Astrocyte of the hippocampus (primary cell): ENCODE data around the gene NTN3.

Experiments used
- DNase-seq: peaks from one replicate; pipeline ENCODE4 v3.0.0; 2011; ENCODE audit warnings: low read depth, low spot score

The NTN3 gene

DNA sequence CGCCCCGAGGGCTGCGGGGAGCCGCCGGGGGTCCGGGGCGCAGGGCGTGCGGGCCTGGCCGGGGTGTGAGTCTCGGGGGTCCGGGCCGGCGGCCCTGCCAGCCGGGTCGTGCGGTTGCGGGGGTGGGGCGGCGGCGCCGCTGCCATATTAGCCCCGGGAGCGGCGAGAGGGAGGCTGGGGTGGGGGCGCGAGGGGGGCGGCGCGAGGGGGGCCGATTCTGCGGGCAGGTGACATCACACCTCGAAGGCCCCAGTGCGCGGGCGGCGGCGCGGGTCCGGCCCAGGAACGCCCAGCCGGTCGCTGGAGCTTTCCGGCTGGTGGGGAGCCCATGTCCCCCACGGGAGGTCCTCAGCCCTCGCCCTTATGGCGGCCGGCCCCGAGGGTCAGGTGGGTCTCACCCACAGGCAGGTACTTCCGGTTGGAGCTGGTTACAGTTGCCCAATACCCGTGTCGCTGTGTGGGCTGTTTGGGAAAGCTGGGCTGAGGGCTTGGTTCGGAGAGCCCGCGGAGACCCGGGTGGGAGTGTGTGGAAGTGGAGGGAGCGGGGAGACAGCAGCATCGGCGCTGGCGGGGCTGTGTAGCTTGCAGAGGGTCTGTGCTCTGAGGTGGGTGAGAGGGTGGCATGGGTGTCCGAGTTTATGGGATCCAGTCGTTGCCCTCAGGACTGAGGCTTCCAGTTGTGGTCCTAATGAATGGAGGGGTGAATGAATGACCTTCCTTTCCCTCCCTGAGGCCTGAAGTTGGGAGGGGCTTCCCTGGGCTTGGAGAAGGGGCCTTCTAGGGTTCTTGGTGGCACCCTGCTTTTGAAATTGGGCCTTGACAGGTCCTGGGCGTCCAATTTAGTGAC, 43.5 kb downstream of the NTN3 start:
- peak; percentile 38 for DNase-seq

DNA sequence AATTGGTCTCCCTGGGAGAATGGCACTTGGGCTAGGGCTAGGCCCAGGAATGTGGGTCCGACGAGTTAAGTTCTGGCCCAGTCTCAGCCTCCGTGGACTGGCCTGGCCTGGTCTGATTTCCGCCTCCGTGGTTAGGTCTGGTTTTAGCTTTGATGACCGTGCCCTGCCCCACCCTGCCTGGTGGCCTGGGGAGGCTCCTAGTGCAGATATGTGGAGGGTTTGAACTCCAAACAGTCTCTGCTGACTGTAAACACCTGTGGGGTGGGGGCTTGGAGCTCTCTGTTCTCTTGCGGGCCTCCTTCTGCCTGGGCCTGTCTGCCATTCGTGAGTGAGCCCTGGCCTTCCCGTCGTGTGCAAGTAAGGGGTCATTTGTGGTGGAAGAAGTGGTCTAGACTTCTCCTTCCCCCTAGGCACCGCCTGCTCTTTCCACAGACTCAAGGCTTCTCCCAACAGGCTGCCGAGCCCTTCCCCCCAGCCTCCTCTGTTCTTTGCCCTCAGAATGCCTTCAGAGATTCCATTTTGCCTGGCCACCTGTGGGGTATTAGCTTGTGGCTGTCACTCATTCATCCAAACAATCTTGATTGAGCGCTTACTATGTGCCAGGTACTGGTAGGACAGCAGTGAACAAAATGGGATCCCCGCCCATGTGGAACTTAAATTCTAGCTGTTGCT, 44.2 kb downstream of the NTN3 start:
- no peak for DNase-seq

- DNase-seq = no peak
Observed at GRCh38 chr16:2516391-2517240, 45.5 kb downstream of the NTN3 start.

DNA sequence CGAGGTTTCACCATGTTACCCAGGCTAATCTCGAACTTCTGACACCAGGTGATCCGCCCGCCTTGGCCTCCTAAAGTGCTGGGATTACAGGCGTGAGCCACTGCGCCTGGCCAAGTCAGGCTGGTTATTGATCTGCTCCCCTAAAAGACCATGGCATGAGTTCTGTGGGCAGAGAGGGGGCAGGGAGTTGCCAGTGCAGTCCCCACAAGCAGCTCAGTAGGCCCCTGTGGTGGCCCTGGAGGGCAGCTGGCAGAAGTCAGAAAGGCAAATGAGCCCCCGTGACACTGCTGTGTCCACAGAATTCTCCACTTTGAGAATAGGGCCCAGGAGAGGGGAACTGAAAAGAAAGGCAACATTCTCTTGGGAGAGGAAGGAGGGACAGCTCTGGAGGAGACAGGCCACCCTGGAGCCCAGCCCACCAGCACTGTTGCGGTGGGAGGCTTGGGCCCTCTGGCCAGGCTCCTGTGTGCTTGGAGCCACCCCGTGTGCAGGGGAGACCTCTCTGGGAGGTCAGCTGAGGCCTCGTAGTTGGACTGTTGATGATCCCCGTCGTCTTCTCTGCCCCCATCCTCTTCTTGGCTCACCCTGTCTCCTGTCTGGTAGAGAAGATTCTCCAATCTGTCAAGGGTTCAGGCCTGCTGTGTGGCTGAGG, 47.0 kb downstream of the NTN3 start:
- no peak for DNase-seq

GRCh38 chr16:2518823-2519710, 48.0 kb downstream of the NTN3 start:
- DNase-seq = no peak

DNA sequence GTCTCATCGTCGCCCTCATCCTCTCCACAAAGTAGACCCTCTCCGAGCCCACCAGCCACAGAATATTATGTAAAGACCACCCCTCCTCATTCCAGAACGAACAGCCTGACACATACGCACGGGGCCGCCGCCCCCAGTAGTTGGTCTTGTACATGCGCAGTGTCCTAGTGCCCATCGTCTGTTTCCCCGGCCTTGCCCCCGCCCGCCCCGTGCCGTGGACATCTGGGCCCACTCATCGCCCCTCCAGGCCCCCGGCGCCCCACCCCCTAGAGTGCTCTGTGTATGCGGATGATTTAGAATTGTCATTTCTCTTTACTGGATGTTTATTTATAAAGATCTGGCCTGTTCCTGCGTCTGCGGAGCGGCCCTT, 48.6 kb downstream of the NTN3 start:
- no peak for DNase-seq

DNA sequence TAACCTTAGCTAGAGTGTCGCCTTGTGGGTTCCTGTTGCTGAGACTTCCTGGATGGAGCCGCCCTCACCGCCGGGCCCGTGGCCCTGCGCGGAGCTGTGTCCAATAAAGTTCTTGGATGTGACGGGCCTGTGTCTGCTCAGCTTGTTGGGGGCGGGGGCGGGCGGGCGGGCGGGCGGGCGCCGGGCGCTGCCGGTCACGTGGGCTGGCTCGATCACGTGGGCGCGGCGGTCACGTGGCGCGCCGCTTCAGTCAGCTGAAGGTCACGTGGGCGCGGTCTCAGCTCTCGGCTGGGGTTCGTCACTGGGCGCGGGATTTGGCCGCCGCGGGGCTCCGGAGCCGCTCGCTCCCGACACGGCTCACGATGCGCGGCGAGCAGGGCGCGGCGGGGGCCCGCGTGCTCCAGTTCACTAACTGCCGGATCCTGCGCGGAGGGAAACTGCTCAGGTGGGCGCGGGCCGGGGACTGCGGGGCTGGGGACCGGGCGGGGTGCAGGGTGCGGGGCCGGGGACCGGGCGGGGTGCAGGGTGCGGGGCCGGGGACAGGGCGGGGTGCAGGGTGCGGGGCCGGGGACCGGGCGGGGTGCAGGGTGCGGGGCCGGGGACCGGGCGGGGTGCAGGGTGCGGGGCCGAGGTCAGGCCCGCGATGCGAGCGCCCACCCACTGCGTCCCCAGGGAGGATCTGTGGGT, 49.1 kb downstream of the NTN3 start, which contains the start of gene AMDHD2:
Gene AMDHD2 (plus strand): TSS at position 275 of the 687 bp plus-strand sequence. CDS start 88 bp downstream, at position 363.
- peak; percentile 96 for DNase-seq

DNA sequence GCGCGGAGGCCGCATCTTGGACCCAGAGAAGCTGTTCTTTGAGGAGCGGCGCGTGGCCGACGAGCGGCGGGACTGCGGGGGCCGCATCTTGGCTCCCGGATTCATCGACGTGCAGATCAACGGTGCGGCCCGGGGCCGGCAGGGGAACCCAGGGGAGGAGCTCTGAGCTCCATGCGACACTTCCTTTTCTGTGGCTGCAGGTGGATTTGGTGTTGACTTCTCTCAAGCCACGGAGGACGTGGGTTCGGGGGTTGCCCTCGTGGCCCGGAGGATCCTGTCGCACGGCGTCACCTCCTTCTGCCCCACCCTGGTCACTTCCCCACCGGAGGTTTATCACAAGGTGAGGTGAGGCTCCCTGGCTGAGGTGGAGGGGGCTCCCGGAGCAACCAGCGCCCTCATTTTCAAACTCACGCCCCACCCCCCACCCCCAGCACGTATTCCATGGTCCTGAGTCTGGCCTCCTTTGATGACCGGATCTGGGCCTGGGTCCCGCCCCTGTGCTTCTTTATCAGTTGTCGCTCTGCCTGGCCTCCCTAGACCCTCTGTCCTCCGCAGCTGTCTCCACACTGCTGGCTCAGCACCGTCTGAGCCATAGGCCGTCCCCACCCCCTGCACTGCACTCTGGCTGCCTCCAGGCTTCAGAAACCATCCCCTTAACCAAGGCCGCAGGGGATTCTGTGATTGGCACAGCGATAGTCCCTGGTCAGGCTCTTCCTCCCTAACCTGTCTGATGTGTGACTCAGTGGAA, 49.9 kb downstream of the NTN3 start:
- peak; percentile 46 for DNase-seq
